Hepatocyte (in vitro differentiated cells): ENCODE results near the gene INPP4B.

ENCODE experiments used
- CTCF ChIP-seq: fragments of 200-600 bp; sonication (generic); IDR thresholded peaks from 2 replicates; pipeline ENCODE4 v1.5.1; 2016; ENCODE audit warnings: antibody characterized with exemption, mild to moderate bottlenecking; ENCODE audit not compliant: poor library complexity
- EZH2 ChIP-seq: fragments of 200-600 bp; sonication (generic); IDR thresholded peaks from 2 replicates; pipeline ENCODE4 v1.6.1; 2016; ENCODE audit warnings: antibody characterized with exemption, mild to moderate bottlenecking, borderline replicate concordance

DNA sequence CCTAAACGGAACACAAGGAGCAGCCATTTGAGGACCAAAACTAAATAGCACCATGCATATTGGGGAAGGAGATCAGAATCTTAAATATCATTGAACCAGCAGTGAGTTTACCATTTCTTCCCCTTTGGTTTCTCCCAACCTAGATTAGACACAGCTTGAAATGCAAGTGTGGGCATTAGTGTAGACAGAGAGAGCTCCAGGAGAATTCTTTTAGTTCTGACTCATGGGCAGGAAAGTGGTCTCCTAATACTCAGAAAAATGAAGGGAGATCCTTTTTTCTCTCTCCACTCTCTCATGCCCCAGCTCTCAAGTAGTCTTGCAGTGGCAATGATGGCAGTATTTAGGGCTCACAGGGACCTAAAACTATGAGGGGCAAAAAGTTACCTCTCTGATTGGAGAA, 567.9 kb downstream of the INPP4B start:
- TF ChIP-seq CTCF = no peak
- TF ChIP-seq EZH2 = no peak
